RWPE1 (cell line): ENCODE data around the gene FGL2.
"Not testable (repeated sequence)": the region's sequence is repeated elsewhere in the genome, so short reads cannot be mapped to it uniquely, and the experiment has no call there.

Experiments used
- CTCF ChIA-PET: fragments of 350-600 bp; sonication (Branson Sonifier 250); formaldehyde crosslinking; extraction: SDS; loops from one replicate; lab custom pipeline; 2021; lab: Yijun Ruan, JAX
- POLR2A ChIA-PET: fragments of 400-600 bp; formaldehyde crosslinking; extraction: SDS; loops from one replicate; lab custom pipeline; 2020; ENCODE audit warnings: antibody characterized with exemption; ENCODE audit not compliant: low non-redundant PET; lab: Yijun Ruan, JAX
- DNase-seq: peaks from one replicate; pipeline ENCODE4 v3.0.0; 2012; ENCODE audit warnings: low spot score
- H3K27ac ChIP-seq: fragments of 450-650 bp; 2 replicates; pipeline ENCODE4 v1.5.1; 2017
- CTCF ChIP-seq: fragments of 450-650 bp; conservative IDR thresholded peaks from 2 replicates; pipeline ENCODE4 v1.5.1; 2017; ENCODE audit warnings: low read depth, mild to moderate bottlenecking

Gene FGL2

GRCh38 chr7:77182261-77182660 lies 17.4 kb downstream of the FGL2 start:
- H3K27ac ChIP-seq, result no peak overlapping the region
- ChIA-PET POLR2A (no interaction called here), CTCF (no interaction called here)
- no peak for DNase-seq
- TF ChIP-seq CTCF, result no peak

- DNase-seq, result no peak
- no peak for TF ChIP-seq CTCF
- H3K27ac ChIP-seq, result no peak overlapping the region
- POLR2A ChIA-PET, result no interaction called here
- CTCF ChIA-PET, result no interaction called here
Measured at GRCh38 chr7:77181734-77182133, 17.9 kb downstream of the FGL2 start.

- DNase-seq, result no peak
- TF ChIP-seq CTCF, result no peak
- POLR2A ChIA-PET, result no interaction called here
- CTCF ChIA-PET, result no interaction called here
- no peak overlapping the region for H3K27ac ChIP-seq
Measured at GRCh38 chr7:77181015-77181595, 18.5 kb downstream of the FGL2 start.

- CTCF ChIA-PET, POLR2A ChIA-PET, H3K27ac ChIP-seq, DNase-seq: not testable (repeated sequence)
Measured at GRCh38 chr7:77178024-77178423, 21.6 kb downstream of the FGL2 start.

GRCh38 chr7:77177321-77177904 lies 22.2 kb downstream of the FGL2 start:
- H3K27ac ChIP-seq, CTCF ChIA-PET, DNase-seq, POLR2A ChIA-PET: not testable (repeated sequence)

- CTCF ChIA-PET, DNase-seq, POLR2A ChIA-PET, H3K27ac ChIP-seq: not testable (repeated sequence)
Measured at GRCh38 chr7:77175274-77175800, 24.3 kb downstream of the FGL2 start.

- POLR2A ChIA-PET, CTCF ChIA-PET, DNase-seq, H3K27ac ChIP-seq: not testable (repeated sequence)
Measured at GRCh38 chr7:77174418-77174817, 25.2 kb downstream of the FGL2 start.

GRCh38 chr7:77172437-77173172 lies 27.0 kb downstream of the FGL2 start:
- H3K27ac ChIP-seq, DNase-seq, POLR2A ChIA-PET, CTCF ChIA-PET: not testable (repeated sequence)

GRCh38 chr7:77171073-77171472 lies 28.5 kb downstream of the FGL2 start:
- DNase-seq, H3K27ac ChIP-seq, CTCF ChIA-PET, POLR2A ChIA-PET: not testable (repeated sequence)
